Measurements from ENCODE around the gene PXT1.
"Not testable (repeated sequence)": the region's sequence is repeated elsewhere in the genome, so short reads cannot be mapped to it uniquely, and the experiment has no call there.

PXT1 gene

GRCh38 chr6:36444470-36444869 is 1.8 kb upstream of the PXT1 start:
- no peak for DNase-seq (ENCODE audit: low read depth in 2 of 2, low spot score in 1 of 2)

- DNase-seq (ENCODE audit: low read depth in 2 of 2, low spot score in 1 of 2): no peak
Measured at GRCh38 chr6:36443471-36444428, 1.1 kb upstream of the PXT1 start.

GRCh38 chr6:36442103-36442670 is 467 bp downstream of the PXT1 start:
- no peak for DNase-seq (ENCODE audit: low read depth in 2 of 2, low spot score in 1 of 2)

GRCh38 chr6:36441307-36441894 is 1.3 kb downstream of the PXT1 start:
- DNase-seq (ENCODE audit: low read depth in 2 of 2, low spot score in 1 of 2): peak; percentile 49 to 61

- no peak for DNase-seq (ENCODE audit: low read depth in 2 of 2, low spot score in 1 of 2)
Measured at GRCh38 chr6:36436466-36436865, 6.2 kb downstream of the PXT1 start.

- DNase-seq (ENCODE audit: low read depth in 2 of 2, low spot score in 1 of 2): no peak
Measured at GRCh38 chr6:36432151-36432671, 10.4 kb downstream of the PXT1 start.

GRCh38 chr6:36431197-36431596 is 11.5 kb downstream of the PXT1 start:
- no peak for DNase-seq (ENCODE audit: low read depth in 2 of 2, low spot score in 1 of 2)

GRCh38 chr6:36430351-36430750 is 12.3 kb downstream of the PXT1 start:
- DNase-seq (ENCODE audit: low read depth in 2 of 2, low spot score in 1 of 2): no peak

GRCh38 chr6:36428911-36429310 is 13.7 kb downstream of the PXT1 start:
- DNase-seq (ENCODE audit: low read depth in 2 of 2, low spot score in 1 of 2): no peak

GRCh38 chr6:36426622-36427021 is 16.0 kb downstream of the PXT1 start:
- no peak for DNase-seq (ENCODE audit: low read depth in 2 of 2, low spot score in 1 of 2)

- peak; percentile 94 to 96 for DNase-seq (ENCODE audit: low read depth in 2 of 2, low spot score in 1 of 2)
Measured at GRCh38 chr6:36423101-36423824, 19.4 kb downstream of the PXT1 start.

GRCh38 chr6:36422714-36423100 is 19.9 kb downstream of the PXT1 start:
- no peak for DNase-seq (ENCODE audit: low read depth in 2 of 2, low spot score in 1 of 2)

GRCh38 chr6:36419310-36419709 is 23.3 kb downstream of the PXT1 start:
- DNase-seq (ENCODE audit: low read depth in 2 of 2, low spot score in 1 of 2): no peak

- DNase-seq (ENCODE audit: low read depth in 2 of 2, low spot score in 1 of 2): no peak
Measured at GRCh38 chr6:36418558-36418957, 24.1 kb downstream of the PXT1 start.

- no peak for DNase-seq (ENCODE audit: low read depth in 2 of 2, low spot score in 1 of 2)
Measured at GRCh38 chr6:36414481-36414880, 28.2 kb downstream of the PXT1 start.

GRCh38 chr6:36413489-36414480 is 28.9 kb downstream of the PXT1 start:
- no peak for DNase-seq (ENCODE audit: low read depth in 2 of 2, low spot score in 1 of 2)

GRCh38 chr6:36409718-36410117 is 32.9 kb downstream of the PXT1 start:
- not testable (repeated sequence) for DNase-seq (ENCODE audit: low read depth in 2 of 2, low spot score in 1 of 2)

- no peak for DNase-seq (ENCODE audit: low read depth in 2 of 2, low spot score in 1 of 2)
Measured at GRCh38 chr6:36404164-36404563, 38.5 kb downstream of the PXT1 start.

GRCh38 chr6:36402481-36402880 is 40.2 kb downstream of the PXT1 start:
- DNase-seq (ENCODE audit: low read depth in 2 of 2, low spot score in 1 of 2): no peak

GRCh38 chr6:36399970-36400369 is 42.7 kb downstream of the PXT1 start:
- DNase-seq (ENCODE audit: low read depth in 2 of 2, low spot score in 1 of 2): no peak

Data from stimulated activated CD8-positive, alpha-beta memory T cell treated with anti-CD3 and anti-CD28 coated beads, Interleukin-4, amount 100 ng/mL, for 1 hour (primary cell).